Activated naive CD4-positive, alpha-beta T cell treated with anti-CD3 and anti-CD28 coated beads, Interleukin-2, amount 10 ng/mL, durations not matched to agents 7 days and 5 days (primary cell): Measurements from ENCODE around the gene SUN2.
A peak's percentile ranks its signal among the peaks of the same experiment; 100 is the strongest.

Experiments
- CTCF ChIA-PET: fragments of 350-600 bp; sonication (Branson Sonifier 250); formaldehyde crosslinking; loops from one replicate; lab custom pipeline; 2021; ENCODE audit warnings: antibody characterized with exemption; lab: Charles Lee
- DNase-seq: peaks from one replicate; pipeline ENCODE4 v3.0.0-alpha.2; 2020
- H3K27ac Mint-ChIP-seq: one replicate; pipeline ENCODE4 v1.8.0; 2021; ENCODE audit warnings: mild to moderate bottlenecking, moderate library complexity, mixed read lengths
- H3K27me3 Mint-ChIP-seq: one replicate; pipeline ENCODE4 v1.8.0; 2021; ENCODE audit warnings: mild to moderate bottlenecking, mixed read lengths
- H3K36me3 Mint-ChIP-seq: one replicate; pipeline ENCODE4 v1.8.0; 2021; ENCODE audit warnings: mixed read lengths
- H3K4me1 Mint-ChIP-seq: one replicate; pipeline ENCODE4 v1.8.0; 2021; ENCODE audit warnings: mixed read lengths
- H3K4me3 Mint-ChIP-seq: one replicate; pipeline ENCODE4 v1.8.0; 2021; ENCODE audit warnings: mild to moderate bottlenecking, moderate library complexity, mixed read lengths
- H3K9me3 Mint-ChIP-seq: one replicate; pipeline ENCODE4 v1.8.0; 2021; ENCODE audit warnings: mixed read lengths

Gene SUN2

DNA sequence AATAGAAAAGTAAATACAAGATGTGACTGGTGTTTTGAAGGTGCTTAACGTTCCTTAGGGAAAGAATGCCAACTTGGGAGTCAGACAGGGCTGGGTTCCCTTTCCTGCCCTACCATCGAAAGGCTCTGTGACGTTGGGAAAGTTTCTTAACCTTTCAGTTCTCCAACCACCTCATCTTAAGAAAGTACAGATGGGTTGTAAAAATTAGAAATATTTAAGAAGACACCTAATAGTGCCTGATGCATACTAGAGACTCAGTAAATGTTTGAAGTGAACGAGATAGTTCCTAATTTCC is 49.0 kb downstream of the SUN2 start:
- no peaks in the 10 kb centered on the region for H3K9me3 Mint-ChIP-seq
- peaks cover 28% of the 10 kb centered on the region for H3K36me3 Mint-ChIP-seq
- DNase-seq, result no peak
- peak overlapping the region; percentile 93 for H3K4me3 Mint-ChIP-seq
- H3K27me3 Mint-ChIP-seq, result no peaks in the 10 kb centered on the region
- peaks cover 57% of the 10 kb centered on the region for H3K4me1 Mint-ChIP-seq
- CTCF ChIA-PET, result interaction anchor here (1.0 to 2.0 kb wide), 4 partner anchors 10 to 29 kb away, joined by 3 to 9 read pairs (median 4); partner anchors contain the start of gene TOMM22
- H3K27ac Mint-ChIP-seq, result peak overlapping the region; percentile 94

GRCh38 chr22:38706101-38706900 is 49.5 kb downstream of the SUN2 start:
- peak; percentile 67 for DNase-seq
- Mint-ChIP-seq H3K27ac (peak overlapping the region; percentile 94), H3K36me3 (peaks cover 28% of the 10 kb centered on the region), H3K4me3 (peak overlapping the region; percentile 93), H3K4me1 (peaks cover 62% of the 10 kb centered on the region), H3K27me3 (peaks cover 2% of the 10 kb centered on the region), H3K9me3 (no peaks in the 10 kb centered on the region)
- CTCF ChIA-PET, result interaction anchor here (1.2 to 2.0 kb wide), 4 partner anchors 10 to 25 kb away, joined by 4 to 9 read pairs (median 5); partner anchors contain the start of gene TOMM22

DNA sequence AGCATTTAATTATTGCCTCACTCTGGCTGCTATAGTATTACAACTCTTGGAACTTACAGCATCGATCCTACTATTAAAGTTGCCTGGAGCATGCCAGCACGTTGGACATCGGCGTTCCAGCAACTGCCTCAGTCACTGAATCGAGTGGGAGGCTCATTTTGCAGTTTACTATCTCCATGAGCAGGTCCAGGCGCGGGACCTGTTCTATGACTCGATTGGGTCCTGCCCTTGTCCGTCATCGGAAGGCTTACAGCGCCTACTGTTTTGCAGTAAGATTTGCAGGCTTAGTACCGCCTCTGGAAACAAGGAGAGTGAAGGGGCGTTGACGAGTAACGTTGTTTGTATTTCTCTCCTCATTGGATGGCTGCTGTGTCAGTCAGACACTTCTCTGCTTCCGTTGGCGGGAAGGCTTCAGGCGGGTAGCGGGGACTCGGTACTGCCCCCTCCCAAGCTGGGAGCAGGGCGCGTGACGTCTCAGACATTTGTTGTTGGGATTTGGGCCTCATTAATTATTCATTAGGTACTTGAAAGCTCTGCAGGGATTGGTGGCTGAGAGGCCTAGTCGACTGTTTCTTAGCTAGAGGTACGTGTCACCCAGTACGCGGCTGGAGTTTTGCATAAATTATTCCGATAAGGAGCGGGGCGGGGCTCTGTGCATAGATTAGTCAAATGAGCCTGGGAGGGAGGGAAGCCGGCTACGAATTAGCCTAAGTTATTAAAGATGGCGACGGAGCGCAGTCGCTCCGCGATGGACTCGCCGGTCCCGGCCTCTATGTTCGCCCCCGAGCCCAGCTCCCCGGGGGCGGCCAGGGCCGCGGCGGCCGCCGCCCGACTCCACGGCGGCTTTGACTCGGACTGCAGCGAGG is 50.3 kb downstream of the SUN2 start, which contains the start of gene GTPBP1:
Gene GTPBP1, plus strand, starts transcription at position 710 of the 866 bp plus-strand sequence. Its CDS starts 12 bp downstream, at position 722.
- CTCF ChIA-PET, result interaction anchor here (1.2 to 2.0 kb wide), 3 partner anchors 19 to 23 kb away, joined by 5 to 9 read pairs (median 5); partner anchors contain the start of gene TOMM22
- peak within 1 kb of the TSS; percentile 93 for H3K4me3 Mint-ChIP-seq
- DNase-seq, result peak; percentile 98
- H3K27ac Mint-ChIP-seq, result peak within 1 kb of the TSS; percentile 97
- H3K4me1 Mint-ChIP-seq, result peaks cover 57% of the 10 kb centered on the region
- peaks cover 9% of the 10 kb centered on the region for H3K27me3 Mint-ChIP-seq
- no peaks in the 10 kb centered on the region for H3K9me3 Mint-ChIP-seq
- peaks cover 20% of the 10 kb centered on the region for H3K36me3 Mint-ChIP-seq

DNA sequence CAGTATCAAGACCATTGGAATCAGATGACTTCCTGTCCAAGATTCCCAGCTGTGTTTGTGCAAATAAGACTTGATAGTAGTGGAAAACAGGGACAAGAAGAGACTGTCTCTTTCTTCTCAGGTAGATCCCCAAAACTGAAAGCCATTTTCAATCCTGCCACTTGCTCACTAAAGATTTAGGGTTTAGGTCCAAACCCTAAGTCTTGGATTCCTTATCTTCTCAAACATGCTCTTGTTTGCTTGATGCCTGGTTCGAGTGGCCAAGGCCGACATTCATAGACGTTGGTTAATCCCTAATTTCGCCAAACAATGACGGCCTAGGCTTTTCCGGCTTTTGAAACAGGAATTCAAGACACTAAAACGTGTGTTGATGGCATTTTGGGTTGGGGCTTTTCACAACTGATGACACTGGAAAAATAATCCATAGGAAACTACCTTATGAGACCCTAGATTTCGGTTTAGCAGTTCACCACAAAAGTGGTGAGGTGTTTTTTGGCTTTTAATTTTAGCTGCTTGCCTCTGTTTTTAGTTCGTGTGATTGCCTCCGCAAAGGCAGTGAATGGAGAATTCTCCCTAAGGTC is 51.1 kb downstream of the SUN2 start:
- Mint-ChIP-seq H3K9me3 (no peaks in the 10 kb centered on the region), H3K4me1 (peaks cover 56% of the 10 kb centered on the region), H3K27me3 (peaks cover 9% of the 10 kb centered on the region), H3K27ac (peak overlapping the region; percentile 97), H3K4me3 (peak overlapping the region; percentile 76), H3K36me3 (peaks cover 15% of the 10 kb centered on the region)
- DNase-seq, result no peak
- CTCF ChIA-PET, result interaction anchor here (0.8 to 1.4 kb wide), 2 partner anchors 15 to 20 kb away, joined by 3 to 5 read pairs; no protein-coding TSS in a partner anchor

DNA sequence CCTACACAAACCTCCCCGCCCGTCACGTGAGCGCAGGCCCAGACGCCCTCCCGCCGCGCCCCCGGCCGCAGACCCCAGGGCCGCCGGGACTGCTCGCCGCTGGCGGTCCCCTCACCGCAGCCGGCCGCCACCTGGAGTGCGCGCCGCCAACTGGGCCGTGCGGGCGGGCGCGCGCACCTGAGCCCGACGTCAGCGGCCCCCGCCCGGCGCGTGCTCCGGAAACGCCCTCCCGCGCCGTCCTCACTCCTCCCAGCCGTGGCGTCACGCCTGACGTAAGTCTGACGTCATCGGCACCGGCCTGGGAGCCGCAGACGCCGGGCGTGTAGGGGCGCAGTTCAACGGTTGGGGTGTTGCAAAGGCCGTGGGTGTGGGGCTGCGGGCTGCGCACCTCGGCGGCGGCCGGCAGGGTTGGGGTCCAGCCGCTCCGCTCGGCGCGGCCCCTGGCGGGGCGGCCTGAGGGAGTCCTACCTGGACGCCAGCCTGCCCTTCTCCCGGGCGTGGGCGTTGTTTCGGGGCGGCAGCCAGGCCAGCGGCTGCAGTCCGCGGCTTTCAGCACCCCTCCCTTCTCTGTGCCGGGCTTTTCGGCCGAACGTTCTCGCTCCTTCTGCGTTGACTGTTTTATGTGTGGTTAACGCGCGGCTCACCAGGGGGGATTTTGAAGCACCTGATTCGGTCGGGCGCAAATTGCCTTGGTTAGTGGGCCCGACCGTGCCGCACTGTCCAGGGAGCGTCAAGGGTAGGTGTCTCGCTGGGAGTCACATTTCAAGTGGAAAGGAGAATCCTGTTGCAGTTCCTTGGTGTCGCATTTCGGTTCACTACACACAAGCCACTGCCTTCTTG is 54.8 kb downstream of the SUN2 start, which contains the start of gene JOSD1:
Gene JOSD1, minus strand, starts transcription at position 155 of the 840 bp plus-strand sequence. CDS start 956 bp downstream, outside the sequence.
- Mint-ChIP-seq H3K9me3 (no peaks in the 10 kb centered on the region), H3K4me1 (peaks cover 64% of the 10 kb centered on the region), H3K4me3 (peak within 1 kb of the TSS; percentile 81), H3K36me3 (peaks cover 31% of the 10 kb centered on the region), H3K27ac (peak within 1 kb of the TSS; percentile 99), H3K27me3 (peaks cover 9% of the 10 kb centered on the region)
- DNase-seq, result peak; percentile 97
- CTCF ChIA-PET, result interaction anchor here (4.7 kb wide), 1 partner anchor 19 kb away, joined by 30 read pairs; the partner anchor contains the start of gene TOMM22

DNA sequence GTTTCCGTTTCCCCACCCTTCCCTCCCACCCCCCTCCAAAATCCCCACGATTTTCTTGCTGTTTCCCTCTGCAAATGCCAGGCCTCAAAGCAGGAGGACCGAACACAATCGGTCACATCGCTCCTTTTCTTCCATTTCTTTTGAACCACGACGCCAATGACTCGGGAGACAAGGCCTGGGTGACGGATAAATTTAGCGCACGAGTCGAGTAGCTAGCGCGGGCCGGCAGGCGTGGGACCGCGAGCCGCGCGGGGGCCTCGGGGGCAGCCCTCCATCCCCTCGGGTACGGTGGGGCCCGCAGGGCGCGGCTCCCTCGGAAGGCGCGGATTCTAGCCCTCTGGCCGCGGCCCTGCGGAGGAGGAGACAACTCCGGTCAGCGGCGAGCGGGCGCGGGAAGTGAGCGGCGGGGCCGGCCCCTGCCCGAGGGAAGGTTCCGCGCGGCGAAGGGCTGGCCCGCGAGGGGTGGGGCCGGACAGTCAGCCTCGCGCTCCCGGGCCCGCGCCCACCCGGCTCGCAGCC is 55.5 kb downstream of the SUN2 start:
- Mint-ChIP-seq H3K27me3 (peaks cover 9% of the 10 kb centered on the region), H3K27ac (peak overlapping the region; percentile 95), H3K9me3 (no peaks in the 10 kb centered on the region), H3K4me3 (peak overlapping the region; percentile 81), H3K36me3 (peaks cover 31% of the 10 kb centered on the region), H3K4me1 (peaks cover 66% of the 10 kb centered on the region)
- DNase-seq, result no peak
- CTCF ChIA-PET, result interaction anchor here (4.7 kb wide), 1 partner anchor 18 kb away, joined by 30 read pairs; the partner anchor contains the start of gene TOMM22

DNA sequence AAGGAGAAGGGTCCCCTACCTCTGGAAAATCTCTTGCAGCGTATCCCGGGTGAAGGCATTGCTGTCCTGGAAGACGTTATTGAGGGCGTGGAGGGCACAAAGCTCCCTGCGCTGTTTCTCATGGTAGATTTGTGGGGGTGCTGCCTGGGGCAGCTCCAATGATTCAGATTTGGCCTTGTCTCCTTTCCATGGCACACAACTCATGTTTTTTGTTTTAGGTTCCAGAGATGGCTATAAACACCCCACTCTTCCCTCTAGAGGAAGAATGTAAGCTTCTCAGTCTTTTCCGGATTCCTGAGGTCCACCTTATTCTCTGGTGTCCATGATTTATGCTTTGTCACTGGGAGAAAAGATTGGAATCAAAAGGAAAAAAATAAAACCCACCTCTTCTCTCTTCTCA is 56.0 kb downstream of the SUN2 start:
- CTCF ChIA-PET, result interaction anchor here (1.3 to 4.7 kb wide), 2 partner anchors 9 to 17 kb away, joined by 3 to 30 read pairs; partner anchors contain the start of gene TOMM22
- H3K4me1 Mint-ChIP-seq, result peaks cover 66% of the 10 kb centered on the region
- H3K27ac Mint-ChIP-seq, result peak overlapping the region; percentile 93
- H3K4me3 Mint-ChIP-seq, result peak overlapping the region; percentile 81
- no peak for DNase-seq
- no peaks in the 10 kb centered on the region for H3K9me3 Mint-ChIP-seq
- H3K27me3 Mint-ChIP-seq, result peaks cover 9% of the 10 kb centered on the region
- peaks cover 35% of the 10 kb centered on the region for H3K36me3 Mint-ChIP-seq

GRCh38 chr22:38699143-38699542 is 56.7 kb downstream of the SUN2 start:
- Mint-ChIP-seq H3K27ac (peak overlapping the region; percentile 93), H3K36me3 (peaks cover 39% of the 10 kb centered on the region), H3K4me3 (peak overlapping the region; percentile 81), H3K9me3 (no peaks in the 10 kb centered on the region), H3K4me1 (peaks cover 62% of the 10 kb centered on the region), H3K27me3 (peaks cover 9% of the 10 kb centered on the region)
- CTCF ChIA-PET, result interaction anchor here (1.3 to 4.7 kb wide), 2 partner anchors 10 to 17 kb away, joined by 3 to 30 read pairs; partner anchors contain the start of gene TOMM22
- no peak for DNase-seq

- Mint-ChIP-seq H3K4me1 (peaks cover 59% of the 10 kb centered on the region), H3K27me3 (peaks cover 9% of the 10 kb centered on the region), H3K4me3 (peak overlapping the region; percentile 81), H3K36me3 (peaks cover 41% of the 10 kb centered on the region), H3K9me3 (no peaks in the 10 kb centered on the region), H3K27ac (peak overlapping the region; percentile 93)
- CTCF ChIA-PET, result interaction anchor here (1.3 to 4.7 kb wide), 2 partner anchors 11 to 16 kb away, joined by 3 to 30 read pairs; partner anchors contain the start of gene TOMM22
- DNase-seq, result no peak
These were observed 57.2 kb downstream of the SUN2 start for GRCh38 chr22:38698407-38699094.

- peaks cover 48% of the 10 kb centered on the region for H3K36me3 Mint-ChIP-seq
- peaks cover 63% of the 10 kb centered on the region for H3K4me1 Mint-ChIP-seq
- CTCF ChIA-PET, result interaction anchor here (1.7 to 4.7 kb wide), 2 partner anchors 9 to 15 kb away, joined by 4 to 30 read pairs; partner anchors contain the start of gene TOMM22
These were observed 58.2 kb downstream of the SUN2 start for GRCh38 chr22:38697425-38698089.

GRCh38 chr22:38696606-38697424 is 59.0 kb downstream of the SUN2 start:
- CTCF ChIA-PET, result interaction anchor here (1.7 to 4.7 kb wide), 2 partner anchors 10 to 14 kb away, joined by 4 to 30 read pairs; partner anchors contain the start of gene TOMM22
- Mint-ChIP-seq H3K27ac (peak overlapping the region; percentile 93), H3K9me3 (no peaks in the 10 kb centered on the region), H3K36me3 (peaks cover 48% of the 10 kb centered on the region), H3K27me3 (peaks cover 9% of the 10 kb centered on the region), H3K4me1 (peaks cover 62% of the 10 kb centered on the region), H3K4me3 (peak overlapping the region; percentile 58)
- peak; percentile 50 for DNase-seq

More at GRCh38 chr22:38697425-38698089, 58.2 kb downstream of the SUN2 start:
- Mint-ChIP-seq H3K27me3 (peaks cover 9% of the 10 kb centered on the region), H3K9me3 (no peaks in the 10 kb centered on the region), H3K4me3 (peak overlapping the region; percentile 58), H3K27ac (peak overlapping the region; percentile 93)
- DNase-seq, result no peak
